ENCODE measurements around the gene LGR5.

The LGR5 gene

DNA sequence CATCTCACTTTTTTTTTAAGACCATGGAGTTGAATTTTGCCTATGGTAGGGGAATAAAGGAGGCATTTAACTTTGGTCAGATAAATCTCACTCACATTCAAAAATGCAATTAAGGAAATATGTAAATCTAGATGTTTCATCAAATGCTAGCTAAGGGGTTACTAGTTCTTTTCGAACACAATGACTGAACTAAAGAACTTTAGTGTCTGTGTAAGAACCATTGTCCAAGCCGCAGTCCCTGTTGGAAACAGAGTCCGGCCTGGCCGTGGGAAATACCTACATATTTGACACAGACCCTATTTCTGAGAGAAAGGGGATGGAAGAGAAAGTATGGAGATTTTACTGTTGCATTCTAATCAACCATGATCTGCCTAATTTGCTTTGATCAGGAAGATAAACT lies 17.4 kb downstream of the LGR5 start:
- DNase-seq (ENCODE audit: low read depth), result no peak
- TF ChIP-seq, protein P1, sequence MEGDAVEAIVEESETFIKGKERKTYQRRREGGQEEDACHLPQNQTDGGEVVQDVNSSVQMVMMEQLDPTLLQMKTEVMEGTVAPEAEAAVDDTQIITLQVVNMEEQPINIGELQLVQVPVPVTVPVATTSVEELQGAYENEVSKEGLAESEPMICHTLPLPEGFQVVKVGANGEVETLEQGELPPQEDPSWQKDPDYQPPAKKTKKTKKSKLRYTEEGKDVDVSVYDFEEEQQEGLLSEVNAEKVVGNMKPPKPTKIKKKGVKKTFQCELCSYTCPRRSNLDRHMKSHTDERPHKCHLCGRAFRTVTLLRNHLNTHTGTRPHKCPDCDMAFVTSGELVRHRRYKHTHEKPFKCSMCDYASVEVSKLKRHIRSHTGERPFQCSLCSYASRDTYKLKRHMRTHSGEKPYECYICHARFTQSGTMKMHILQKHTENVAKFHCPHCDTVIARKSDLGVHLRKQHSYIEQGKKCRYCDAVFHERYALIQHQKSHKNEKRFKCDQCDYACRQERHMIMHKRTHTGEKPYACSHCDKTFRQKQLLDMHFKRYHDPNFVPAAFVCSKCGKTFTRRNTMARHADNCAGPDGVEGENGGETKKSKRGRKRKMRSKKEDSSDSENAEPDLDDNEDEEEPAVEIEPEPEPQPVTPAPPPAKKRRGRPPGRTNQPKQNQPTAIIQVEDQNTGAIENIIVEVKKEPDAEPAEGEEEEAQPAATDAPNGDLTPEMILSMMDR (conservative IDR thresholded peaks at IDR 0.05; ENCODE audit: low read depth, low read length), result no peak
- no peak overlapping the region for H3K4me3 ChIP-seq (ENCODE audit: low read length)

GRCh38 chr12:71460318-71460717 lies 20.7 kb downstream of the LGR5 start:
- TF ChIP-seq, protein P1 (conservative IDR thresholded peaks at IDR 0.05; ENCODE audit: low read depth, low read length), result no peak
- DNase-seq (ENCODE audit: low read depth), result no peak

DNA sequence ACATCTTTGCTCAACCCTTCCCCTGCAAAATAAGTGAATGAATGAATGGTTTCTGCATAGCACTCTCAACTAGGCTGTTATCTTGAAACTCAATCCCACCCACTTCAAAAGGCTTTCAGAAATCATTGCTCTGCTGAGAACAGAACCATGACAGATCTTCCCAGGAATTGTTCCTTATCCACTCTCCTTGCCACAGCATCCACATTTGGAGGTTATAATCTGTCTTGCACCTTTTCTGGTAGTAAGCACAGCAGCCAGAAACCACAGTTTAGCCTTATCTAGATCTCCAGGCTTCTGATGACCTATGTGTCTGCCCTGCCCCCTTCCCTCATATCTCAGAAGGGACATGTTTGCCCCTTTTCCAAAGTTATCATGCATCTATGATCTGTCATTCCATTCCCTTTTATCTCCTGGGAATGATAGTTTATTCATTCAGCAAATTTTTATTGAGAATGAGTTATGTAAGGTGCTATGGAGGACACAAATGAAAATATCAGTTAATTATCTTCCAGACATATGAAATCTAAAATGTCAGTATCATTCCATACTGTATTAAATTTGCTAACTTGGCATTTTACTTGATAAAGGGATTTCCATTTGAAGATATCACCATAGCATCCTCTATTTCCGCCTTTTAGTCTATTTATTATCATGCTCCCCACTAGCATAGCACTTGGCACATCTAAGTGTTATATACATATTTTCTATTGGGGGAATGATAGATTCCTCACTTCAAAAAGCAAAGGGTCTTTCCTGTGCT lies 21.4 kb downstream of the LGR5 start:
- TF ChIP-seq, protein P1 (conservative IDR thresholded peaks at IDR 0.05; ENCODE audit: low read depth, low read length), result no peak
- no peak for DNase-seq (ENCODE audit: low read depth)
- no peak overlapping the region for H3K4me3 ChIP-seq (ENCODE audit: low read length)

More at GRCh38 chr12:71460318-71460717, 20.7 kb downstream of the LGR5 start:
- H3K4me3 ChIP-seq (ENCODE audit: low read length), result no peak overlapping the region

DNA sequence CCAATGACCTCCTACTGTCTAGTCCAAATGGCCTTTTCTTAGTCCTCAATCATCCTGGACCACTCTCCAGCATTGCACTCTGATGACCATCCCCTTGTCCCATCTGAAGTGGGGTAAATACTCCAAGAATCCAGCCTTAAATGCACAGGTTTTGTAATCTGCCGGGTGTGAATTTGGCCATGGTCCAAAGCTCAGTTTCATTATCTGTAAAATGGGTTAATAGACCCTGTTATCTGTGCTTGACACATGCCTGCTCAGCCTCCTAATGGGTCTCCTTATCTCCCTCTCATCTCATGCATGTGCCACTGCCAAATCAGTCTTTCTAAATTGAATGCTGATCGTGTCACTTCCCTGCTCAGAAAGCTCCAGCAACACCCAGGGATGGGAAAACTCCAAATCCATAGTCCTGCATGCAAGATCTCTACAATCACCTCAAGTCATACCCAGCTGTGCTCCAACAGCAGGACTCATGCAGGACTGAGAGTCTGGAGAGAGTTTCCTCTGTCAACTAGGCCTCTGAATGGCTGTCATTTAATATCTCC lies 22.3 kb downstream of the LGR5 start:
- no peak for DNase-seq (ENCODE audit: low read depth)
- no peak overlapping the region for H3K4me3 ChIP-seq (ENCODE audit: low read length)
- TF ChIP-seq, protein P1 (conservative IDR thresholded peaks at IDR 0.05; ENCODE audit: low read depth, low read length), result no peak

- TF ChIP-seq, protein P1 (conservative IDR thresholded peaks at IDR 0.05; ENCODE audit: low read depth, low read length), result no peak
- no peak for DNase-seq (ENCODE audit: low read depth)
- H3K4me3 ChIP-seq (ENCODE audit: low read length), result no peak overlapping the region
These were observed 26.2 kb downstream of the LGR5 start for GRCh38 chr12:71465796-71466195.

GRCh38 chr12:71469258-71469750 lies 29.7 kb downstream of the LGR5 start:
- TF ChIP-seq, protein P1 (conservative IDR thresholded peaks at IDR 0.05; ENCODE audit: low read depth, low read length), result no peak
- H3K4me3 ChIP-seq (ENCODE audit: low read length), result no peak overlapping the region
- peak; percentile 77 for DNase-seq (ENCODE audit: low read depth)

DNA sequence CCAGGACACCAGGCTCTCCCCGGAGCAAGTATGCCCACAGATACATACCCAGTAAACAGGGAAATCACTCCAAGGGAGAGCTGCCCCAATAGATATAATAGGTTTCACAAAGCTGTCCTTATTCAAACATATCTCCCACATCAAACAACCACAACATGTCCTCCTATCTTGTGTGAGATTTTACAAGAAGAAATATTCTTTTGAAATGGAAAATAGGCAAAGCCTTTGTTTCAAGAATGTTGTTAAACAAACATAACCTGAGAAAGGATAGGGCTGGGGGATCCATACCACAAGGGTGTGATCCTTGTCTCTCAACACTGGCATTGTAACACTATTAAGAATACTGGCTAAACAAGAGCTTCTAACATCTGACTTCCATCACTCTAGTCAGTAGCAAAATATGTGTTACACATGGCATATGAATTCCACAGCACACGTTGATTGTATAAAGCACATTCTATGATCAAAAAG lies 32.9 kb downstream of the LGR5 start:
- H3K4me3 ChIP-seq (ENCODE audit: low read length), result no peak overlapping the region

More for the DNA sequence above, 32.9 kb downstream of the LGR5 start:
- TF ChIP-seq, protein P1 (conservative IDR thresholded peaks at IDR 0.05; ENCODE audit: low read depth, low read length), result no peak
- no peak for DNase-seq (ENCODE audit: low read depth)
